ENCODE results near the gene SCUBE2. TPM values are rescaled to one million over a fixed set of nuclear protein-coding genes. Genes with fewer than 3 reads are reported as not detected.
A peak's percentile ranks its signal among the peaks of the same experiment; 100 is the strongest.

SCUBE2 gene
- total and polyA plus RNA-seq, 12 donors: 0.22 to 4.1 (median 1.5) TPM

- Histone ChIP-seq H3K36me3 (no peaks in the 10 kb centered on the region), H3K27ac (no peak overlapping the region), H3K9me3 (peaks cover 0 to 8% (median 0%) of the 10 kb centered on the region in 11 donors), H3K27me3 (peaks cover 0 to 49% (median 22%) of the 10 kb centered on the region in 7 donors), H3K4me1 (peaks cover 7 to 27% (median 20%) of the 10 kb centered on the region in 9 donors), H3K4me3 (no peak overlapping the region)
- 67 to 71% methylated on average over 4 of the region's 4 CpGs for WGBS, 2 donors
- ATAC-seq (no peak), DNase-seq (no peak)
- intact Hi-C loops (cut with DNase I): no loop called here
- no peak for TF ChIP-seq CTCF (IDR thresholded peaks at IDR 0.05)
Observed at GRCh38 chr11:9005087-9005486, 86.3 kb downstream of the SCUBE2 start.

- H3K4me1 ChIP-seq: peaks cover 7 to 27% (median 20%) of the 10 kb centered on the region in 9 donors
- peaks cover 0 to 49% (median 26%) of the 10 kb centered on the region in 7 donors for H3K27me3 ChIP-seq
- intact Hi-C loops (cut with DNase I): no loop called here
- TF ChIP-seq CTCF (IDR thresholded peaks at IDR 0.05): no peak
- peak overlapping the region; percentile 32 to 56 (median 54) for H3K4me3 ChIP-seq
- H3K9me3 ChIP-seq: peaks cover 0 to under 1% (median 0%) of the 10 kb centered on the region in 11 donors
- H3K36me3 ChIP-seq: no peaks in the 10 kb centered on the region
- peak in 4 of 8 donors; percentile 7 to 60 (median 28) for ATAC-seq
- H3K27ac ChIP-seq: no peak overlapping the region
- 9 to 10% methylated on average over 67 to 69 of the region's 69 CpGs for WGBS, 2 donors
- peak in 1 of 2 donors; percentile 21 for DNase-seq
Observed at GRCh38 chr11:9004183-9004926, 87.0 kb downstream of the SCUBE2 start.

- DNase-seq (peak; percentile 59 to 76), ATAC-seq (peak; percentile 84 to 92 (median 86))
- Histone ChIP-seq H3K27ac (no peak within 1 kb of the TSS), H3K9me3 (no peaks in the 10 kb centered on the region), H3K4me3 (peak within 1 kb of the TSS; percentile 32 to 56 (median 54)), H3K27me3 (peaks cover 0 to 54% (median 31%) of the 10 kb centered on the region in 7 donors), H3K4me1 (peaks cover 7 to 27% (median 20%) of the 10 kb centered on the region in 9 donors), H3K36me3 (no peaks in the 10 kb centered on the region)
- WGBS, 2 donors: 1 to 3% methylated on average over 82 to 83 of the region's 83 CpGs
- intact Hi-C loops (cut with DNase I): no loop called here
- TF ChIP-seq CTCF (IDR thresholded peaks at IDR 0.05): no peak
Observed at GRCh38 chr11:9003573-9004182, 87.7 kb downstream of the SCUBE2 start, which contains the start of gene NRIP3. Gene NRIP3, minus strand, starts transcription at chr11:9004001. Its CDS starts 66 bp downstream, at chr11:9003935.

GRCh38 chr11:9002920-9003572 is 88.4 kb downstream of the SCUBE2 start:
- Histone ChIP-seq H3K27ac (no peak overlapping the region), H3K27me3 (peaks cover 0 to 58% (median 31%) of the 10 kb centered on the region in 7 donors), H3K9me3 (no peaks in the 10 kb centered on the region), H3K4me1 (peaks cover 7 to 27% (median 20%) of the 10 kb centered on the region in 9 donors), H3K4me3 (peak overlapping the region in 9 of 10 donors; percentile 32 to 56 (median 54)), H3K36me3 (no peaks in the 10 kb centered on the region)
- DNase-seq: no peak
- intact Hi-C loops (cut with DNase I): no loop called here
- 12 to 15% methylated on average over 8 of the region's 8 CpGs for WGBS, 2 donors
- ATAC-seq: no peak
- TF ChIP-seq CTCF (IDR thresholded peaks at IDR 0.05): no peak

Measured in heart right ventricle (tissue), 16 donors.